Endothelial cell of umbilical vein (primary cell): Measurements from ENCODE around the gene NCOA3. TPM values are rescaled to one million over a fixed set of nuclear protein-coding genes. Genes with fewer than 3 reads are reported as not detected.

Experiments used
- BruUV-seq: library from RNA; stranded (reverse); fragments of 400-500 nt; replicated peaks from 2 replicates; lab custom pipeline; 2021; lab: Mats Ljungman, UMichigan
- CTCF ChIA-PET: fragments of 300-600, 350-600 bp; sonication (Branson Sonifier 250); formaldehyde crosslinking; loops from one replicate; lab custom pipeline; 2021; ENCODE audit warnings: antibody characterized with exemption, inconsistent platforms; lab: Charles Lee
- POLR2A ChIA-PET: fragments of 300-600, 350-600 bp; sonication (Branson Sonifier 250); formaldehyde crosslinking; loops from one replicate; lab custom pipeline; 2021; ENCODE audit warnings: antibody characterized with exemption, inconsistent platforms; lab: Charles Lee
- DNase-seq: peaks from one replicate; pipeline ENCODE4 v3.0.0-alpha.2; 2011; ENCODE audit warnings: low read depth, low spot score
- FAIRE-seq: peaks from 2 replicates; lab custom pipeline; 2011; peaks lifted over from hg19 to GRCh38; lab: Jason Lieb, UNC
- H2AFZ ChIP-seq: 2 replicates; pipeline ENCODE4 v1.6.0; 2012; ENCODE audit warnings: low read depth, low read length, control low read depth, inconsistent platforms
- H3K27ac ChIP-seq: 2 replicates; pipeline ENCODE4 v1.5.1; 2011; ENCODE audit warnings: low read depth, mild to moderate bottlenecking, control low read depth, low read length, moderate library complexity; ENCODE audit not compliant: insufficient read depth
- H3K27me3 ChIP-seq, 2 experiments: 2 replicates each; pipeline versions ENCODE4 v1.6.0 to v1.6.1; 2011; ENCODE audit warnings: low read length in 2 of 2, mixed read lengths in 1 of 2; ENCODE audit not compliant: control insufficient read depth in 2 of 2, insufficient read depth in 2 of 2
- H3K36me3 ChIP-seq, 2 experiments: 2 replicates in 1 of 2; 3 replicates in 1 of 2; pipeline ENCODE4 v1.5.1; 2011; ENCODE audit warnings: low read length in 2 of 2, mild to moderate bottlenecking in 1 of 2, moderate library complexity in 1 of 2; ENCODE audit not compliant: control insufficient read depth in 2 of 2, insufficient read depth in 2 of 2; ENCODE audit errors: extremely low read depth in 1 of 2
- H3K4me1 ChIP-seq: 3 replicates; pipeline ENCODE4 v1.5.1; 2011; ENCODE audit warnings: mild to moderate bottlenecking, low read length; ENCODE audit not compliant: control insufficient read depth, insufficient read depth; ENCODE audit errors: extremely low read depth
- H3K4me2 ChIP-seq: 2 replicates; pipeline ENCODE4 v1.6.1; 2011; ENCODE audit warnings: low read length, control low read depth, mixed read lengths; ENCODE audit not compliant: insufficient read depth
- H3K4me3 ChIP-seq, 3 experiments: fragments of 200-600 bp in 1 of 3; sonication (generic), shearing (Covaris generic) in 1 of 3; replicated peaks in 1 of 3; 2 replicates each; pipeline ENCODE4 v1.5.1; 2011 to 2016; ENCODE audit warnings: control low read depth in 3 of 3, low read length in 3 of 3, mild to moderate bottlenecking in 2 of 3, inconsistent platforms in 1 of 3, low read depth in 1 of 3, moderate library complexity in 1 of 3; ENCODE audit not compliant: insufficient read depth in 1 of 3
- H3K79me2 ChIP-seq: 2 replicates; pipeline ENCODE4 v1.6.0; 2012; ENCODE audit warnings: low read length, inconsistent platforms; ENCODE audit not compliant: control insufficient read depth, insufficient read depth
- H3K9ac ChIP-seq: replicated peaks from 2 replicates; pipeline ENCODE3; 2011; ENCODE audit warnings: low read length, control low read depth; ENCODE audit not compliant: insufficient read depth; ENCODE audit errors: extremely low read depth
- H3K9me1 ChIP-seq: replicated peaks from 3 replicates; pipeline ENCODE4 v1.6.0; 2011; ENCODE audit warnings: mild to moderate bottlenecking, low read length; ENCODE audit not compliant: control insufficient read depth, insufficient read depth; ENCODE audit errors: extremely low read depth
- H3K9me3 ChIP-seq: replicated peaks from 2 replicates; pipeline ENCODE4 v1.5.1; 2012; ENCODE audit warnings: low read length, inconsistent platforms; ENCODE audit not compliant: control insufficient read depth, insufficient read depth
- H4K20me1 ChIP-seq: replicated peaks from 2 replicates; pipeline ENCODE3; 2011; ENCODE audit warnings: mild to moderate bottlenecking, low read length; ENCODE audit not compliant: control insufficient read depth, insufficient read depth; ENCODE audit errors: extremely low read depth
- CTCF ChIP-seq, 2 donors: IDR thresholded peaks; 1 replicate in 1 of 2; 2 replicates in 1 of 2; pipeline ENCODE4 v1.5.1; 2011; ENCODE audit warnings: low read length in 2 of 2, mild to moderate bottlenecking in 2 of 2, moderate library complexity in 2 of 2, control low read depth in 1 of 2, inconsistent platforms in 1 of 2, low read depth in 1 of 2; ENCODE audit not compliant: insufficient read depth in 1 of 2; ENCODE audit errors: extremely low read depth in 1 of 2
- EZH2 ChIP-seq: IDR thresholded peaks from 2 replicates; pipeline ENCODE4 v1.6.1; 2012; ENCODE audit warnings: borderline replicate concordance, low read depth, mild to moderate bottlenecking, moderate library complexity, low read length, inconsistent platforms; ENCODE audit not compliant: severe bottlenecking
- FOS ChIP-seq: IDR thresholded peaks from 2 replicates; pipeline ENCODE4 v1.6.1; 2011; ENCODE audit warnings: mild to moderate bottlenecking, low read length, moderate library complexity, borderline replicate concordance; ENCODE audit not compliant: insufficient read depth
- JUN ChIP-seq: IDR thresholded peaks from 2 replicates; pipeline ENCODE4 v1.6.1; 2011; ENCODE audit warnings: borderline replicate concordance, low read depth; ENCODE audit not compliant: insufficient read length, insufficient read depth
- MAX ChIP-seq: IDR thresholded peaks from 2 replicates; pipeline ENCODE4 v1.6.1; 2011; ENCODE audit not compliant: insufficient read depth, insufficient read length
- MYC ChIP-seq: IDR thresholded peaks from one replicate; pipeline ENCODE4 v1.6.1; 2011; ENCODE audit warnings: mild to moderate bottlenecking, low read depth, low read length
- POLR2A ChIP-seq: IDR thresholded peaks from 2 replicates; pipeline ENCODE4 v1.6.1; 2012; ENCODE audit warnings: low read depth, mild to moderate bottlenecking, control low read depth, low read length
- POLR2AphosphoS5 ChIP-seq: IDR thresholded peaks from 2 replicates; pipeline ENCODE4 v1.6.1; 2012; ENCODE audit warnings: low read depth, mild to moderate bottlenecking, control low read depth, low read length, moderate library complexity; ENCODE audit not compliant: insufficient read depth
- dilution Hi-C: fragments of 300-500 bp; cut with MboI; formaldehyde crosslinking; loops from one replicate; pipeline ENCODE4 v1.15.0; 2019; ENCODE audit warnings: low sequenced_read_pairs; ENCODE audit not compliant: extremely low pct_ligation_motif_present
- intact Hi-C: fragments of 100-400 bp; cut with micrococcal nuclease; formaldehyde crosslinking; loops from one replicate; pipeline ENCODE4 v1.10.0; 2022
- polyA plus RNA-seq, 4 experiments: library from polyadenylated mRNA; depleted of rRNA in 3 of 4; stranded (reverse) in 3 of 4; unstranded in 1 of 4; fragments of >200 nt; gene quantifications; 2 replicates each; pipeline versions ENCODE4 v1.2.1 to v1.2.3, GENCODE V29; 2011 to 2012; ENCODE audit warnings: missing spikeins in 1 of 4
- total RNA-seq: library from RNA; stranded (reverse); gene quantifications from 2 replicates; pipeline ENCODE4 v1.2.3, GENCODE V29; 2021

NCOA3 gene
- total and polyA plus RNA-seq, 2 donors (not counting 3 experiments of a cell fraction or from before 2014, with no cell fraction given), result 12.0 to 35.6 TPM

GRCh38 chr20:47547034-47547387 lies 45.3 kb downstream of the NCOA3 start:
- Histone ChIP-seq H3K79me2 (peaks cover 63% of the 10 kb centered on the region), H3K27ac (no peak overlapping the region), H3K9ac (no peak overlapping the region), H2AFZ (no peak overlapping the region), H3K36me3 (no peaks in the 10 kb centered on the region), H3K4me2 (no peak overlapping the region), H3K9me1 (no peaks in the 10 kb centered on the region), H3K4me3 (no peak overlapping the region), H4K20me1 (peaks cover 2% of the 10 kb centered on the region), H3K9me3 (no peaks in the 10 kb centered on the region), H3K27me3 (no peaks in the 10 kb centered on the region), H3K4me1 (peaks cover 6% of the 10 kb centered on the region)
- ChIA-PET CTCF (no interaction called here), POLR2A (no interaction called here)
- no TSS peak for BruUV-seq
- intact Hi-C loops (no loop called here), dilution Hi-C loops (no loop called here)
- DNase-seq (no peak), FAIRE-seq (no peak)
- no peak for TF ChIP-seq POLR2A
- no peak for TF ChIP-seq JUN
- no peak for TF ChIP-seq EZH2
- no peak for TF ChIP-seq MAX
- no peak for TF ChIP-seq FOS
- no peak for TF ChIP-seq CTCF (IDR thresholded peaks at IDR 0.05; ENCODE audit: extremely low read depth in 1 of 2, insufficient read depth in 1 of 2, low read depth in 1 of 2, low read length in 2 of 2)
- no peak for TF ChIP-seq POLR2AphosphoS5
- no peak for TF ChIP-seq MYC
